Stomach (tissue), 9 donors: ENCODE data around the gene XRCC6. TPM values are rescaled to one million over a fixed set of nuclear protein-coding genes. Genes with fewer than 3 reads are reported as not detected.

Experiments used
- DNase-seq, 2 donors: peaks; one replicate each; pipeline versions ENCODE4 v3.0.0 to v3.0.0-alpha.2; 2013 to 2019
- H3K27ac ChIP-seq, 5 donors: fragments of 200-600 bp in 4 of 5; sonication (generic) in 4 of 5; one replicate each; pipeline ENCODE4 v1.5.1; 2013 to 2019; ENCODE audit warnings: mild to moderate bottlenecking in 1 of 5, moderate library complexity in 1 of 5
- H3K27me3 ChIP-seq, 3 donors: fragments of 200-600 bp; sonication (generic); one replicate each; pipeline ENCODE4 v1.5.1; 2017 to 2019; ENCODE audit warnings: mixed run types in 1 of 3
- H3K36me3 ChIP-seq, 4 donors: fragments of 200-600 bp; sonication (generic); 1 replicate in 3 of 4; 2 replicates in 1 of 4; pipeline ENCODE4 v1.5.1; 2016 to 2019
- H3K4me1 ChIP-seq, 4 donors: fragments of 200-600 bp; sonication (generic); one replicate each; pipeline ENCODE4 v1.5.1; 2016 to 2019
- H3K4me3 ChIP-seq, 4 donors: fragments of 200-600 bp; sonication (generic) in 3 of 4; one replicate each; pipeline ENCODE4 v1.5.1; 2016 to 2019; ENCODE audit warnings: mild to moderate bottlenecking in 1 of 4
- H3K9me3 ChIP-seq, 4 donors: fragments of 200-600 bp; sonication (generic); one replicate each; pipeline ENCODE4 v1.5.1; 2016 to 2019
- CTCF ChIP-seq, 7 experiments: fragments of 450-650 bp in 4 of 7; fragments of 200-600 bp in 3 of 7; sonication (generic) in 3 of 7; IDR thresholded peaks; one replicate each; pipeline ENCODE4 v1.5.1; 2016 to 2019; ENCODE audit warnings: antibody characterized with exemption in 7 of 7, control low read depth in 2 of 7, mild to moderate bottlenecking in 1 of 7
- EP300 ChIP-seq: sonication (generic); formaldehyde crosslinking; IDR thresholded peaks from one replicate; pipeline ENCODE4 v1.6.1; 2017; ENCODE audit warnings: antibody characterized with exemption
- POLR2A ChIP-seq, 4 donors: fragments of 450-650 bp; IDR thresholded peaks; one replicate each; pipeline ENCODE4 v1.6.1; 2016; ENCODE audit warnings: antibody characterized with exemption in 4 of 4, control low read depth in 2 of 4, mild to moderate bottlenecking in 1 of 4, moderate library complexity in 1 of 4
- POLR2AphosphoS5 ChIP-seq, 3 donors: sonication (generic); formaldehyde crosslinking; IDR thresholded peaks; one replicate each; pipeline ENCODE4 v1.6.1; 2016; ENCODE audit warnings: antibody characterized with exemption in 3 of 3
- WGBS, 5 donors: extraction: QIAGEN DNeasy Blood & Tissue Kit in 3 of 5; methylation state at CpG; one replicate each; pipeline versions ENCODE4 v1.1.5 to v1.1.7; 2013 to 2018; 5-methylcytosine and 5-hydroxymethylcytosine counted together
- intact Hi-C: fragments of 100-400 bp; cut with DNase I; formaldehyde crosslinking; loops from one replicate; pipeline ENCODE4 v1.15.1; 2023; ENCODE audit warnings: low total_unique reads
- polyA plus RNA-seq, 3 donors: library from polyadenylated mRNA; stranded (reverse); fragments of 200-250 nt; gene quantifications; one replicate each; pipeline ENCODE4 v1.2.3, GENCODE V29; 2013
- total RNA-seq, 5 donors: library from RNA; depleted of rRNA; stranded (reverse); fragments of >200 nt; gene quantifications; one replicate each; pipeline versions ENCODE4 v1.1.0 to v1.2.3, GENCODE V29; 2014 to 2016
- donor health status: healthy with polysubstance abuse.
- donor health status: Bipolar disorder and iron deficiency.
- donor health status: healthy.

XRCC6 gene
- total and polyA plus RNA-seq, 8 donors: 40.3 to 315 (median 133) TPM

- intact Hi-C loops: no loop called here
- H3K9me3 ChIP-seq: no peaks in the 10 kb centered on the region
- peaks cover 0 to 6% (median 0%) of the 10 kb centered on the region in 4 donors for H3K4me1 ChIP-seq
- peaks cover 85 to 100% (median 100%) of the 10 kb centered on the region in 4 donors for H3K36me3 ChIP-seq
- WGBS, 5 donors: 88 to 93% (median 91%) methylated on average over 5 of the region's 5 CpGs
- no peak for TF ChIP-seq EP300
- no peak overlapping the region for H3K4me3 ChIP-seq
- H3K27ac ChIP-seq: no peak overlapping the region
- no peaks in the 10 kb centered on the region for H3K27me3 ChIP-seq
- DNase-seq: no peak
Observed at GRCh38 chr22:41638124-41638523, 17.0 kb downstream of the XRCC6 start.

- 81 to 93% (median 86%) methylated on average over 5 of the region's 5 CpGs for WGBS, 5 donors
- no peak overlapping the region for H3K27ac ChIP-seq
Observed at GRCh38 chr22:41638748-41639147, 17.7 kb downstream of the XRCC6 start.

GRCh38 chr22:41641854-41642253, 20.8 kb downstream of the XRCC6 start:
- TF ChIP-seq POLR2A (IDR thresholded peaks at IDR 0.05): no peak
- TF ChIP-seq EP300: no peak
- TF ChIP-seq CTCF (IDR thresholded peaks at IDR 0.05): no peak
- no peak for TF ChIP-seq POLR2AphosphoS5 (IDR thresholded peaks at IDR 0.05)
- 95 to 98% (median 98%) methylated on average over 7 of the region's 7 CpGs for WGBS, 5 donors
- Histone ChIP-seq H3K27me3 (no peaks in the 10 kb centered on the region), H3K9me3 (no peaks in the 10 kb centered on the region), H3K4me1 (peaks cover 0 to under 1% (median 0%) of the 10 kb centered on the region in 4 donors), H3K36me3 (peaks cover 73 to 100% (median 100%) of the 10 kb centered on the region in 4 donors), H3K4me3 (no peak overlapping the region), H3K27ac (no peak overlapping the region)
- no peak for DNase-seq
- intact Hi-C loops: no loop called here

More at GRCh38 chr22:41638748-41639147, 17.7 kb downstream of the XRCC6 start:
- H3K9me3 ChIP-seq: no peaks in the 10 kb centered on the region
- H3K36me3 ChIP-seq: peaks cover 88 to 100% (median 100%) of the 10 kb centered on the region in 4 donors
- TF ChIP-seq EP300 (no peak), POLR2A (IDR thresholded peaks at IDR 0.05) (no peak), CTCF (IDR thresholded peaks at IDR 0.05) (no peak), POLR2AphosphoS5 (IDR thresholded peaks at IDR 0.05) (no peak)
- no peak for DNase-seq
- H3K4me3 ChIP-seq: no peak overlapping the region
- intact Hi-C loops: no loop called here
- H3K4me1 ChIP-seq: peaks cover 0 to 6% (median 0%) of the 10 kb centered on the region in 4 donors
- no peaks in the 10 kb centered on the region for H3K27me3 ChIP-seq

GRCh38 chr22:41642331-41643110, 21.4 kb downstream of the XRCC6 start:
- intact Hi-C loops: no loop called here
- no peaks in the 10 kb centered on the region for H3K27me3 ChIP-seq
- no peaks in the 10 kb centered on the region for H3K9me3 ChIP-seq
- 89 to 98% (median 92%) methylated on average over 6 of the region's 6 CpGs for WGBS, 5 donors
- peaks cover 73 to 100% (median 100%) of the 10 kb centered on the region in 4 donors for H3K36me3 ChIP-seq
- no peak overlapping the region for H3K4me3 ChIP-seq
- no peak overlapping the region for H3K27ac ChIP-seq
- no peak for DNase-seq
- TF ChIP-seq POLR2AphosphoS5 (IDR thresholded peaks at IDR 0.05): no peak
- TF ChIP-seq CTCF (IDR thresholded peaks at IDR 0.05): no peak
- no peak for TF ChIP-seq POLR2A (IDR thresholded peaks at IDR 0.05)
- TF ChIP-seq EP300: no peak
- H3K4me1 ChIP-seq: no peaks in the 10 kb centered on the region

- Histone ChIP-seq H3K4me1 (no peaks in the 10 kb centered on the region), H3K36me3 (peaks cover 67 to 100% (median 99%) of the 10 kb centered on the region in 4 donors)
Observed at GRCh38 chr22:41647771-41648170, 26.7 kb downstream of the XRCC6 start.

More at GRCh38 chr22:41647771-41648170, 26.7 kb downstream of the XRCC6 start:
- Histone ChIP-seq H3K27ac (no peak overlapping the region), H3K27me3 (no peaks in the 10 kb centered on the region), H3K4me3 (no peak overlapping the region), H3K9me3 (no peaks in the 10 kb centered on the region)
- DNase-seq: no peak
- TF ChIP-seq POLR2A (IDR thresholded peaks at IDR 0.05) (no peak), CTCF (IDR thresholded peaks at IDR 0.05) (no peak), EP300 (no peak), POLR2AphosphoS5 (IDR thresholded peaks at IDR 0.05) (no peak)
- intact Hi-C loops: no loop called here
- WGBS, 5 donors: 71 to 88% (median 82%) methylated on average over 2 to 3 of the region's 3 CpGs
